Ectodermal cell (in vitro differentiated cells): Measurements from ENCODE around the gene OTUB2.

ENCODE experiments used
- H3K27ac ChIP-seq: 2 replicates; pipeline ENCODE4 v1.7.0; 2013; ENCODE audit warnings: mild to moderate bottlenecking, low read depth, low read length; ENCODE audit not compliant: insufficient read depth, poor library complexity, severe bottlenecking
- H3K27me3 ChIP-seq: 2 replicates; pipeline ENCODE4 v1.7.0; 2013; ENCODE audit warnings: mild to moderate bottlenecking, low read length; ENCODE audit not compliant: insufficient read depth, control insufficient read depth, poor library complexity, severe bottlenecking
- H3K36me3 ChIP-seq: one replicate; pipeline ENCODE4 v1.7.0; 2013; ENCODE audit warnings: low read length; ENCODE audit not compliant: control insufficient read depth, insufficient read depth
- H3K4me1 ChIP-seq: one replicate; pipeline ENCODE4 v1.7.0; 2013; ENCODE audit warnings: low read length; ENCODE audit not compliant: control insufficient read depth, insufficient read depth
- H3K4me3 ChIP-seq: 2 replicates; pipeline ENCODE4 v1.7.0; 2013; ENCODE audit warnings: low read depth, low read length, control low read depth; ENCODE audit not compliant: insufficient read depth
- H3K9me3 ChIP-seq: 2 replicates; pipeline ENCODE4 v1.7.0; 2013; ENCODE audit warnings: mild to moderate bottlenecking, low read length, moderate library complexity; ENCODE audit not compliant: control insufficient read depth
- WGBS, 2 experiments: methylation state at CpG; one replicate each; pipeline ENCODE4 v1.1.7; 2013; ENCODE audit warnings: missing lambda C conversion rate in 2 of 2; 5-methylcytosine and 5-hydroxymethylcytosine counted together

The OTUB2 gene

GRCh38 chr14:94045563-94046345 is 19.6 kb downstream of the OTUB2 start:
- WGBS, 2 experiments, result 95 to 96% methylated on average over 19 of the region's 19 CpGs

GRCh38 chr14:94046696-94047250 is 20.6 kb downstream of the OTUB2 start:
- Histone ChIP-seq H3K36me3 (peaks cover 30% of the 10 kb centered on the region), H3K27me3 (no peaks in the 10 kb centered on the region), H3K27ac (no peak overlapping the region), H3K4me3 (no peak overlapping the region), H3K4me1 (no peaks in the 10 kb centered on the region), H3K9me3 (no peaks in the 10 kb centered on the region)
- 91 to 94% methylated on average over 7 of the region's 7 CpGs for WGBS, 2 experiments

More at GRCh38 chr14:94045563-94046345, 19.6 kb downstream of the OTUB2 start:
- no peaks in the 10 kb centered on the region for H3K9me3 ChIP-seq
- H3K27me3 ChIP-seq, result no peaks in the 10 kb centered on the region
- peaks cover 27% of the 10 kb centered on the region for H3K36me3 ChIP-seq
- no peaks in the 10 kb centered on the region for H3K4me1 ChIP-seq
- no peak overlapping the region for H3K4me3 ChIP-seq
- H3K27ac ChIP-seq, result no peak overlapping the region

- H3K9me3 ChIP-seq, result no peaks in the 10 kb centered on the region
- no peak overlapping the region for H3K4me3 ChIP-seq
- no peaks in the 10 kb centered on the region for H3K4me1 ChIP-seq
- H3K36me3 ChIP-seq, result peaks cover 36% of the 10 kb centered on the region
- H3K27me3 ChIP-seq, result no peaks in the 10 kb centered on the region
- WGBS, 2 experiments, result 96% methylated on average over 3 of the region's 3 CpGs
- H3K27ac ChIP-seq, result no peak overlapping the region
These were observed 21.4 kb downstream of the OTUB2 start for GRCh38 chr14:94047581-94047980.

GRCh38 chr14:94048691-94049624 is 22.8 kb downstream of the OTUB2 start:
- no peak overlapping the region for H3K4me3 ChIP-seq
- H3K27ac ChIP-seq, result no peak overlapping the region

GRCh38 chr14:94049625-94050023 is 23.5 kb downstream of the OTUB2 start:
- no peaks in the 10 kb centered on the region for H3K4me1 ChIP-seq
- H3K4me3 ChIP-seq, result no peak overlapping the region
- peaks cover 46% of the 10 kb centered on the region for H3K36me3 ChIP-seq
- H3K9me3 ChIP-seq, result no peaks in the 10 kb centered on the region
- 93 to 100% methylated on average over 2 of the region's 2 CpGs for WGBS, 2 experiments
- H3K27me3 ChIP-seq, result no peaks in the 10 kb centered on the region
- H3K27ac ChIP-seq, result no peak overlapping the region

More at GRCh38 chr14:94048691-94049624, 22.8 kb downstream of the OTUB2 start:
- WGBS, 2 experiments, result 93 to 94% methylated on average over 10 of the region's 10 CpGs
- peaks cover 41% of the 10 kb centered on the region for H3K36me3 ChIP-seq
- H3K9me3 ChIP-seq, result no peaks in the 10 kb centered on the region
- no peaks in the 10 kb centered on the region for H3K4me1 ChIP-seq
- no peaks in the 10 kb centered on the region for H3K27me3 ChIP-seq

- H3K27ac ChIP-seq, result no peak overlapping the region
- 94 to 97% methylated on average over 6 of the region's 6 CpGs for WGBS, 2 experiments
- H3K27me3 ChIP-seq, result no peaks in the 10 kb centered on the region
- no peaks in the 10 kb centered on the region for H3K9me3 ChIP-seq
- H3K4me3 ChIP-seq, result no peak overlapping the region
- peaks cover 53% of the 10 kb centered on the region for H3K36me3 ChIP-seq
- H3K4me1 ChIP-seq, result no peaks in the 10 kb centered on the region
These were observed 24.2 kb downstream of the OTUB2 start for GRCh38 chr14:94050231-94050880.

- no peak overlapping the region for H3K27ac ChIP-seq
- H3K4me3 ChIP-seq, result no peak overlapping the region
- no peaks in the 10 kb centered on the region for H3K4me1 ChIP-seq
- 80 to 84% methylated on average over 6 to 9 of the region's 9 CpGs for WGBS, 2 experiments
- H3K36me3 ChIP-seq, result peaks cover 56% of the 10 kb centered on the region
- H3K9me3 ChIP-seq, result no peaks in the 10 kb centered on the region
- no peaks in the 10 kb centered on the region for H3K27me3 ChIP-seq
These were observed 25.0 kb downstream of the OTUB2 start for GRCh38 chr14:94051115-94051514.

- WGBS, 2 experiments, result 85 to 88% methylated on average over 3 of the region's 3 CpGs
- Histone ChIP-seq H3K4me3 (no peak overlapping the region), H3K27ac (no peak overlapping the region), H3K9me3 (no peaks in the 10 kb centered on the region), H3K27me3 (no peaks in the 10 kb centered on the region), H3K36me3 (peaks cover 59% of the 10 kb centered on the region), H3K4me1 (no peaks in the 10 kb centered on the region)
These were observed 25.6 kb downstream of the OTUB2 start for GRCh38 chr14:94051779-94052178.

- no peaks in the 10 kb centered on the region for H3K9me3 ChIP-seq
- H3K27me3 ChIP-seq, result no peaks in the 10 kb centered on the region
- no peak overlapping the region for H3K27ac ChIP-seq
- H3K4me1 ChIP-seq, result no peaks in the 10 kb centered on the region
- 85 to 90% methylated on average over 1 of the region's 1 CpG for WGBS, 2 experiments
- H3K4me3 ChIP-seq, result no peak overlapping the region
- H3K36me3 ChIP-seq, result peaks cover 59% of the 10 kb centered on the region
These were observed 26.1 kb downstream of the OTUB2 start for GRCh38 chr14:94052199-94052598.
